Measurements from ENCODE around the gene ATOSB.

ATOSB gene

DNA sequence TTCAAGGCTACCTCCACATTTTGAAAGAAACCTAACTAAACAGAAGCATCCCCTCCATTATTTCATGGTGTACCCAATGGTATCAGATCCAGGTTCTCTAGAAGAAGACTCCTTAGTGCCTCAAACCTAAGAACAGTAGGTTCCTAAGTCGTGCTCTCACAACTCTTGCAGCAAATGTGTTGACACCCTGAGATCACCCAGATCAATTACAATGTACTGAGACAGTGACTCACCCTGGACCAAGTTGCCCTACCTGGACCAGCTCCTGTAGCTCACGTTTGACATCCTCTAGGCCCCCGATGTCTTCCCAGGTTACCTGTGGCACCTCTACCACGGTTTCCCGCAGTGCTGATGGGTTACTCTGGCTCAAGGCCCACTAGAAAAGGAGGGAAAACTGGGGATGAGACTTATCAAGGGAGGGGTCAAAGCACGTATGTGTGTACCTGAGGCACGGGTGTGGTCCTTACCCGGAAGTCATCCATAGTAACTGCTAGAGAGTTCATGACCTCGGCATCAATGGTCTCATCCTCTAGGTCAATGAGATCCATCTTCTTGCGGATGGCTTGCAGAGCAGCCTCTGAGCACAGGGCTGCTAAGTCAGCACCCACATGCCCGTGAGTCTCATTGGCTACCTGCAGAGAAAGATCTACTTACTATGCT lies 55.0 kb downstream of the ATOSB start:
- no peak overlapping the region for H3K4me3 ChIP-seq (ENCODE audit: low read depth, low read length)
- no peak for DNase-seq (ENCODE audit: low read depth)

DNA sequence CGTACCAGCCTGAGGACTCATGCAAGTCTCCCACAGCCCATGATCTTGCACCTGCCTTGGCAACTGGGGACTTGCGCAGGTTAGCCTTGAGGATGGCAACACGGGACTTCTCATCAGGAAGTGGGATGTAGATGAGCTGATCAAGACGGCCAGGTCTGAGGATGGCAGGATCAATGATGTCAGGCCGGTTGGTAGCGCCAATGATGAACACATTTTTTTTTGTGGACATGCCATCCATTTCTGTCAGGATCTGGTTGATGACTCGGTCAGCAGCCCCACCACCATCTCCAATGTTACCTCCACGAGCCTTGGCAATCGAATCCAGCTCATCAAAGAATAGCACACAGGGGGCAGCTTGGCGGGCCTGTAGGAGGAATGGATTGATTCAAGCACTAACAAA lies 56.2 kb downstream of the ATOSB start:
- no peak for DNase-seq (ENCODE audit: low read depth)
- H3K4me3 ChIP-seq (ENCODE audit: low read depth, low read length): no peak overlapping the region

DNA sequence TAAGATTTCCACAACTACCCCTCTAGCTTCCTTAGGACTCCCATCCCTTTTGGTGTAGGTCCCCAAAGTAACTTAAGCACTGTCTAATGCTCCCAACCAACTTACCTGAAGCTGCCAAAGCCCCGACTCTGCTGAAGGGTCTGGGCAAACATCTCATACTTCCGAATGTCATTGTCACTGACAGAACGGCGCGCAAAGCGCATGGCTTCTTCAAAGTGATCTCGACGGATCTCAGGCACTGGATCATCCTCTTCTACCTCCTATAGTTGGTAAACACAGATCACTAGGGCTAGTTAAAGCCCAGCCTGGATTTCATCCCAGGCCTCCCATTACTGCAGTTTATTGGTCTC lies 58.4 kb downstream of the ATOSB start:
- no peak for DNase-seq (ENCODE audit: low read depth)
- no peak overlapping the region for H3K4me3 ChIP-seq (ENCODE audit: low read depth, low read length)

DNA sequence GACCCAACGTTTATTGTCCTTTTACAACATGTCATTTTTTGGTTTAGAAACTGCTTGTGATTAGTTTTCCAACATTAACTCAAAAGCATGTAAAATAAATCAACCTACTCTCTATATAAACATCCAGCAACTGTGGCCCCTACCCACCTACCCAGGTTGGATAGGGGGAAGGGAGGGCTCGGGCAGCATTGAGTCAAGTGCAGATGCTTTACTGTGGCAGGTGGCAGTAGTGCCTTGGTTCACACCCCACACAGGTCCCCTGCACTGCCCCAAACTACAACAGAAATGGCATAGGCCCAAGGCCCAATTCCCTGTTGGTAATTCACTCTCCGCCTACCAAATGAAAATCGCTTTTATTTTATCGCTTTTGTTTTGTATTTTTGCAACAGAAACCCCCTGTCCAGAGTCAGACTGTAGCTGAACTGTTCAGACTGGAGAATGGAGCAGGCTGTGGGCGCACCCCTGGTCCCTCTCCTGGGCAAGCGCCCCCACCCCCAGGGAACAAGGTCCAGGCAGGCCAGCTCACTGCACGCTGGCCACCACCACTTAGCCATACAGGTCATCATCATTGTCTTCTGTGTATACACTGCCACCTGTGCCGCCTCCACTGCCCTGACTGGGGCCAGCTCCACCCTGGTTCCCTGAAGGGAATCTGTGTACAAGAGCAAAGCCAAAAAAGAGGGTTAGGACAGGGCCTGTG lies 58.9 kb downstream of the ATOSB start:
- H3K4me3 ChIP-seq (ENCODE audit: low read depth, low read length): no peak overlapping the region
- no peak for DNase-seq (ENCODE audit: low read depth)

DNA sequence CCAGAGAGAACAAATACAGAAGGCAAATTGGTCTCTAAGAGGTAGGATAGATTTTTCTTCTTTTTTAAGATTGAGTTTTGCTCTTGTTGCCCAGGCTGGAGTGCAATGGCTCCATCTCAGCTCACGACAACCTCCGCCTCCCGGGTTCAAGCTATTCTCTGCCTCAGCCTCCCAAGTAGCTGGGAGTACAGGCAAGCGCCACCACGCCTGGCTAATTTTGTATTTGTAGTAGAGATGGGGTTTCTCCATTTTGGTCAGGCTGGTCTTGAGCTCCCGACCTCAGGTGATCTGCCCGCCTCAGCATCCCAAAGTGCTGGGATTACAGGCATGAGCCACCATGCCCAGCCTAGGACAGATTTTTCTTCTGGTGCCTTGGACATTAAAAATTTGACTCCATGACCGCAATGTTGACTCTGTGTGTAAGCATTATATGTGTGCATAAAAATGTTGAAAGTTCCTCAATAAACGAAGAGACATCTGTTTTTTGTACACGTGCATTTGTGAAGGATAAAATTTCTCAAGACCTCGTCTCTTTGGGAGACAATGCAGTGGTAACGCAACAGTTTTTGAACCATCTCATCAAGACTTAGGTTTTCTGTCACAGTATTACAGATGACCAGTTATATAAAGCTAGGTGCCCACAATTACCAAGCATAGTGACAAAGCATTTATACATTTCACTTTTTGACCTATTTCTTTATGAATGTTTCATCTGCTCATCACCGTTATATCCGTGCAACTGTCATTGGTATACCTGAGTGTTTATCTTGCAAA lies 60.6 kb downstream of the ATOSB start:
- no peak for DNase-seq (ENCODE audit: low read depth)
- no peak overlapping the region for H3K4me3 ChIP-seq (ENCODE audit: low read depth, low read length)

DNA sequence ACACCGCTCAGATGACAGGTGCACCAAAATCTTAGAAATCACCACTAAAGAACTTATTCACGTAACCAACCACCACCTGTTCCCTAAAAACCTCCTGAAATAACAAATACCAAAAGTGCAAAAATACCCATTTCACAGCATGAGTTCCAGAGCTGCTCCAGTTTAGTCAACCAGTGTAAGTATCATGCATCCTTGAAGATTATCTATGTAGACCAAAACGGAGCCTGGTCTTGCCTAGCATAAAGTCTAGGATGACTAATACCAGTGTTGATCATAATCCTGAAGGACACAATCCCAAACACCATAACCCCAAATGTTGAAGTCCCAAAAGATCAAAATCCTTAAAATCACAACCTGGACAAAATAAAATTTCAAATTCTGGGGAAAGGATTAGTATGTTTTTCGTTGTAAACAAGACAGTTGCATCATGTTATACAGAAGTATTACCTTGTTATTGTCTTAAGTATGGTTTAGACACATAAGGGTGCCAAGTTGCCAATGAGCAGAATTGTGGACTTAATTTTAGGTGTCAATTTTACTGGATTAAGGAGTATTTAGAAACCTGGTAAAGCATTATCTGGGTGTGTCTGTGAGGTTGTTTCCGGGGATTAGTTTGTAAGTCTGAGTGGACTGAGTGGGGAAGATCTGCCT lies 61.4 kb downstream of the ATOSB start:
- DNase-seq (ENCODE audit: low read depth): no peak
- H3K4me3 ChIP-seq (ENCODE audit: low read depth, low read length): no peak overlapping the region

Data from skeletal muscle cell (primary cell).